ENCODE measurements around the gene XAGE5. TPM values are rescaled to one million over a fixed set of nuclear protein-coding genes. Genes with fewer than 3 reads are reported as not detected.

The XAGE5 gene
- total and polyA plus RNA-seq, 8 donors = not detected

- ATAC-seq = peak in 3 of 4 donors; percentile 65 to 88 (median 73)
- no peaks in the 10 kb centered on the region for H3K27me3 ChIP-seq
- 11 to 17% methylated on average over 6 of the region's 6 CpGs for WGBS, 2 donors
- no peaks in the 10 kb centered on the region for H3K9me3 ChIP-seq
- H3K4me1 ChIP-seq = peaks cover 0 to 3% (median 0%) of the 10 kb centered on the region in 3 donors
- H3K36me3 ChIP-seq = no peaks in the 10 kb centered on the region
- H3K27ac ChIP-seq = peak overlapping the region in 2 of 4 donors; percentile 49 to 60
- no peak for TF ChIP-seq CTCF (IDR thresholded peaks at IDR 0.05)
- H3K4me3 ChIP-seq = peak overlapping the region in 1 of 4 donors; percentile 3
- FAIRE-seq = peak; percentile 75
- DNase-seq = no peak
- intact Hi-C loops (cut with DNase I) = no loop called here
These were observed 54.4 kb downstream of the XAGE5 start for GRCh38 chrX:52865343-52865998.

Other genes with a start within 250 kb of the XAGE5 start
- not detected for gene SSX7, start 156.4 kb upstream of the XAGE5 start, total RNA-seq
- gene SSX7, start 156.4 kb upstream of the XAGE5 start, polyA plus RNA-seq = not detected
- not detected for gene SSX2, start 104.1 kb upstream of the XAGE5 start, total RNA-seq
- gene SSX2, start 104.1 kb upstream of the XAGE5 start, polyA plus RNA-seq = not detected
- not detected for gene SSX2B, start 60.0 kb upstream of the XAGE5 start, total RNA-seq
- not detected for gene SSX2B, start 60.0 kb upstream of the XAGE5 start, polyA plus RNA-seq
- gene SPANXN5, start 13.9 kb upstream of the XAGE5 start, total RNA-seq = not detected
- not detected for gene SPANXN5, start 13.9 kb upstream of the XAGE5 start, polyA plus RNA-seq
- not detected for gene XAGE3, start 56.8 kb downstream of the XAGE5 start, total RNA-seq
- gene XAGE3, start 56.8 kb downstream of the XAGE5 start, polyA plus RNA-seq = not detected
- 1 to 10 TPM; 4.5 to 9.9 (median 5.4) TPM for gene FAM156B, start 86.0 kb downstream of the XAGE5 start, total RNA-seq
- gene FAM156B, start 86.0 kb downstream of the XAGE5 start, polyA plus RNA-seq = 10 to 100 TPM; 49.7 to 83.3 TPM
- gene FAM156A, start 147.2 kb downstream of the XAGE5 start, total RNA-seq = 10 to 100 TPM in 2 of 6 donors, 1 to 10 TPM in 4; 3.2 to 11.5 (median 5.9) TPM
- gene FAM156A, start 147.2 kb downstream of the XAGE5 start, polyA plus RNA-seq = 10 to 100 TPM; 14.2 to 23.0 TPM
- gene GPR173, start 237.5 kb downstream of the XAGE5 start, total RNA-seq = 1 to 10 TPM in 1 of 6 donors, under 1 TPM in 5; 0.20 to 1.1 (median 0.38) TPM
- gene GPR173, start 237.5 kb downstream of the XAGE5 start, polyA plus RNA-seq = 1 to 10 TPM in 1 of 2 donors, under 1 TPM in 1; 0.68 to 1.9 TPM

All from pancreas (tissue), 10 donors.